OCI-M2 (cell line): ENCODE results near the gene ACOX2.

ENCODE experiments used
- DNase-seq: peaks from one replicate; lab custom pipeline; 2025; ENCODE audit not compliant: unreplicated experiment; lab: John Stamatoyannopoulos, UW

Gene ACOX2

GRCh38 chr3:58474967-58475578 lies 61.9 kb downstream of the ACOX2 start:
- no peak for DNase-seq

- DNase-seq, result no peak
These were observed 62.6 kb downstream of the ACOX2 start for GRCh38 chr3:58474348-58474911.

- DNase-seq, result no peak
These were observed 63.7 kb downstream of the ACOX2 start for GRCh38 chr3:58473275-58473674.

- DNase-seq, result no peak
These were observed 65.7 kb downstream of the ACOX2 start for GRCh38 chr3:58471025-58471887.

- no peak for DNase-seq
These were observed 66.5 kb downstream of the ACOX2 start for GRCh38 chr3:58470363-58471024.

GRCh38 chr3:58469096-58469495 lies 67.9 kb downstream of the ACOX2 start:
- DNase-seq, result no peak

- no peak for DNase-seq
These were observed 70.0 kb downstream of the ACOX2 start for GRCh38 chr3:58466899-58467563.

GRCh38 chr3:58464866-58465265 lies 72.1 kb downstream of the ACOX2 start:
- DNase-seq, result no peak

- no peak for DNase-seq
These were observed 73.1 kb downstream of the ACOX2 start for GRCh38 chr3:58463942-58464271.

GRCh38 chr3:58463181-58463941 lies 73.6 kb downstream of the ACOX2 start:
- no peak for DNase-seq

- DNase-seq, result no peak
These were observed 74.2 kb downstream of the ACOX2 start for GRCh38 chr3:58462829-58463180.

DNA sequence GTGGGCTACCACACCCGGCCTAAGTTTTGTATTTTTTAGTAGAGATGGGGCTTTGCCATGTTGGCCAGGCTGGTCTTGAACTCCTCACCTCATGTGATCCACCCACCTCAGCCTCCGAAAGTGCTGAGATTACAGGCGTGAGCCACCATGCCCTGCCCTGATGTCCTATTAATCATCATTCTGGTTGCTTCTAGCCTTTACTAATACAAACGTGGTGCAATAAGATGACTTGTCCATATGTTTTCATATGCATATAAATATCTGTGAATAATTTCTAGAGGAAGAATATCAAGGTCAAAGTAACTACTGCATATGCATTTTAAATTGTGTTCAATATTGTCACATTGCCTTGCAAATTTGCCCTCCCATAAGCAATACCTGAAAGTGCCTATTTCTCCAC lies 77.8 kb downstream of the ACOX2 start:
- DNase-seq, result no peak
